Astrocyte (in vitro differentiated cells and primary cell): ENCODE results near the gene LIF. TPM values are rescaled to one million over a fixed set of nuclear protein-coding genes. Genes with fewer than 3 reads are reported as not detected.

Source experiments
- DNase-seq: peaks from one replicate; pipeline ENCODE4 v3.0.0-alpha.2; 2010; ENCODE audit warnings: low read depth
- FAIRE-seq: peaks from 2 replicates; lab custom pipeline; 2011; peaks lifted over from hg19 to GRCh38; lab: Jason Lieb, UNC
- H2AFZ ChIP-seq: 2 replicates; pipeline ENCODE4 v1.6.0; 2012; ENCODE audit warnings: low read depth, low read length, inconsistent platforms
- H3K27ac ChIP-seq: 2 replicates; pipeline ENCODE4 v1.5.1; 2011; ENCODE audit warnings: low read depth, low read length, inconsistent platforms
- H3K27me3 ChIP-seq: 2 replicates; pipeline ENCODE4 v1.6.0; 2011; ENCODE audit warnings: low read length, inconsistent platforms; ENCODE audit not compliant: insufficient read depth
- H3K36me3 ChIP-seq: 2 replicates; pipeline ENCODE4 v1.5.1; 2011; ENCODE audit warnings: low read length, inconsistent platforms; ENCODE audit not compliant: insufficient read depth
- H3K4me1 ChIP-seq: 2 replicates; pipeline ENCODE4 v1.5.1; 2011; ENCODE audit warnings: low read length, inconsistent platforms; ENCODE audit not compliant: insufficient read depth
- H3K4me2 ChIP-seq: 2 replicates; pipeline ENCODE4 v1.6.0; 2012; ENCODE audit warnings: low read length, inconsistent platforms
- H3K4me3 ChIP-seq: 2 replicates; pipeline ENCODE4 v1.5.1; 2011; ENCODE audit warnings: low read depth, mild to moderate bottlenecking, low read length, inconsistent platforms; ENCODE audit not compliant: insufficient read depth
- H3K79me2 ChIP-seq: 2 replicates; pipeline ENCODE4 v1.6.0; 2012; ENCODE audit warnings: mild to moderate bottlenecking, low read length, inconsistent platforms; ENCODE audit not compliant: insufficient read depth
- H3K9ac ChIP-seq: 2 replicates; pipeline ENCODE4 v1.6.0; 2012; ENCODE audit warnings: mild to moderate bottlenecking, low read length, inconsistent platforms
- H3K9me3 ChIP-seq: 2 replicates; pipeline ENCODE4 v1.5.1; 2012; ENCODE audit warnings: low read depth, mild to moderate bottlenecking, low read length, inconsistent platforms; ENCODE audit not compliant: insufficient read depth
- H4K20me1 ChIP-seq: 2 replicates; pipeline ENCODE4 v1.6.0; 2012; ENCODE audit warnings: low read length, inconsistent platforms; ENCODE audit not compliant: insufficient read depth
- H3K27ac Mint-ChIP-seq: one replicate; pipeline ENCODE4 v1.8.0; 2021; ENCODE audit warnings: mild to moderate bottlenecking, mixed read lengths; ENCODE audit not compliant: unreplicated experiment
- H3K27me3 Mint-ChIP-seq: one replicate; pipeline ENCODE4 v1.8.0; 2021; ENCODE audit warnings: low read depth, mixed read lengths; ENCODE audit not compliant: unreplicated experiment
- H3K36me3 Mint-ChIP-seq: one replicate; pipeline ENCODE4 v1.8.0; 2021; ENCODE audit warnings: low read depth, mixed read lengths; ENCODE audit not compliant: unreplicated experiment
- H3K4me1 Mint-ChIP-seq: one replicate; pipeline ENCODE4 v1.8.0; 2021; ENCODE audit warnings: low read depth, mixed read lengths; ENCODE audit not compliant: unreplicated experiment
- H3K4me3 Mint-ChIP-seq: one replicate; pipeline ENCODE4 v1.8.0; 2021; ENCODE audit warnings: mild to moderate bottlenecking, moderate library complexity, mixed read lengths; ENCODE audit not compliant: unreplicated experiment
- H3K9me3 Mint-ChIP-seq: one replicate; pipeline ENCODE4 v1.8.0; 2021; ENCODE audit warnings: mild to moderate bottlenecking, mixed read lengths; ENCODE audit not compliant: unreplicated experiment
- CTCF ChIP-seq: IDR thresholded peaks from 2 replicates; pipeline ENCODE4 v1.5.1; 2011; ENCODE audit warnings: low read depth, mild to moderate bottlenecking, inconsistent platforms, low read length, moderate library complexity; ENCODE audit not compliant: insufficient read depth
- EZH2 ChIP-seq: IDR thresholded peaks from 2 replicates; pipeline ENCODE4 v1.6.1; 2012; ENCODE audit warnings: mild to moderate bottlenecking, low read length, inconsistent platforms; ENCODE audit not compliant: insufficient read depth
- total RNA-seq: library from RNA; stranded (reverse); gene quantifications from 2 replicates; pipeline ENCODE4 v1.2.1, GENCODE V29; 2021

The LIF gene
- total RNA-seq, 1 donor from 2014 or later: 63.3 TPM

DNA sequence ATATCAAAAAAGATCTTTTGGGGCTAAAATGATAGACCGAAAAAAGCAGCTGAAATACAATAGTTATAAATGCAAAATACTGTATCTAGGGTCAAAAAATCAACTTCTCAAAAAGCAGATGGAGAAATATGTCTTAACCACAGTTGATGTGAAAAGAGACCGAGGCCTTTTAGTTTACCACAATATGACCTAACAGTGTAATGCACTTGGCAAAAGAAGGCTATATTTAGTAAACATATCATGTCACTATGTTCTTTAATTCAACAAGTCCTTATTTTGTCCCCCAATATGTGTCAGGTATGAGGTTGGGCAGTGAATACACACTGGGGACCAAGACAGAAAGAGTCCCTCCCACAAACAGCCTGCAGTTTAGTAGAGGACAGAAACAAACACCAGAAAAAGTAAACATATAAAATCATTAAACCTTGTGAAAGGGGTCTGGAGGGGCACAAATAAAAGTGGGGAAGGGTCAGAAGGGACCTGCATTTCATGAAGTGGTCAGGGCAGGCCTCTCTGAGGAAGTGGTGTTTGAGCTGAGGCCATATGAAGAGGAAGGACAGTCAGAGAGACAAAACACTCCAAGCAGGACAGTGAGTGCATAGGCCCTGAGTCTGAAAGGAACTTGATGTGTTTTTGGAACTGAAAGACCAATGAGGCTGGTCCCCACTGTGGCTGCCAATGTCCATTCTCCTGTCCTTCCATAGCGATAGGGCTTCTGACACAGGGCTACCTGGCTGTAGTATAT is 53.4 kb downstream of the LIF start:
- H3K9me3 ChIP-seq: no peaks in the 10 kb centered on the region
- no peaks in the 10 kb centered on the region for H3K9me3 Mint-ChIP-seq
- peaks cover 43% of the 10 kb centered on the region for H3K4me1 ChIP-seq
- no peak overlapping the region for H3K27ac ChIP-seq
- no peak overlapping the region for H3K4me2 ChIP-seq
- H3K9ac ChIP-seq: no peak overlapping the region
- H2AFZ ChIP-seq: no peak overlapping the region
- H4K20me1 ChIP-seq: no peaks in the 10 kb centered on the region
- TF ChIP-seq CTCF (no peak), EZH2 (no peak)
- no peaks in the 10 kb centered on the region for H3K27me3 ChIP-seq
- no peak for FAIRE-seq
- no peaks in the 10 kb centered on the region for H3K36me3 ChIP-seq
- H3K27ac Mint-ChIP-seq: peak overlapping the region; percentile 72
- H3K4me1 Mint-ChIP-seq: peaks cover 68% of the 10 kb centered on the region
- H3K36me3 Mint-ChIP-seq: no peaks in the 10 kb centered on the region
- H3K79me2 ChIP-seq: no peaks in the 10 kb centered on the region
- H3K4me3 ChIP-seq: no peak overlapping the region
- no peak overlapping the region for H3K4me3 Mint-ChIP-seq
- no peaks in the 10 kb centered on the region for H3K27me3 Mint-ChIP-seq
- DNase-seq: no peak

DNA sequence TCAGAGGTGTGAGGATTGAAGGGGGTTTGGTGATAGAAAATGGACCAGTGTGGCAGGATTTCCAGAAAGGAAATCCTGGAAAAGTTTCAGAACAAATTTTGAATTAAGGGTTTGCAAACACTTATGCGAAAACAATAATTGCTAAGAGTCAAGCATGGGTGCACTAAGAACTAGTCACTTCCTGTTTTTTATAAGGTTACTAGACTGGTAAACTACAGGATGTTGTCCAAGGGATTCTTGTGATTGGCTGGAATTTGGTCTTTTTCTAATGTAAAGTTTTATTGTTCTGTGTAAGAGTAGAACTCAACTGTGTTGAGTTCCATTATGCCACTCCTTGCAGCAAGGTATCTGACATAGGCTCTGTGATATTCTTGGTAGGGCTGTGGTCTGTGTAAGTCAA is 54.1 kb downstream of the LIF start:
- Histone ChIP-seq H3K4me1 (peaks cover 41% of the 10 kb centered on the region), H4K20me1 (no peaks in the 10 kb centered on the region), H3K27ac (no peak overlapping the region), H3K36me3 (no peaks in the 10 kb centered on the region), H3K9ac (no peak overlapping the region), H3K27me3 (no peaks in the 10 kb centered on the region), H3K4me2 (no peak overlapping the region), H3K79me2 (no peaks in the 10 kb centered on the region), H2AFZ (no peak overlapping the region), H3K9me3 (no peaks in the 10 kb centered on the region), H3K4me3 (no peak overlapping the region)
- DNase-seq (no peak), FAIRE-seq (no peak)
- Mint-ChIP-seq H3K4me1 (peaks cover 71% of the 10 kb centered on the region), H3K27me3 (no peaks in the 10 kb centered on the region), H3K9me3 (no peaks in the 10 kb centered on the region), H3K36me3 (no peaks in the 10 kb centered on the region), H3K27ac (peak overlapping the region; percentile 1), H3K4me3 (no peak overlapping the region)
- TF ChIP-seq EZH2: no peak
- no peak for TF ChIP-seq CTCF

DNA sequence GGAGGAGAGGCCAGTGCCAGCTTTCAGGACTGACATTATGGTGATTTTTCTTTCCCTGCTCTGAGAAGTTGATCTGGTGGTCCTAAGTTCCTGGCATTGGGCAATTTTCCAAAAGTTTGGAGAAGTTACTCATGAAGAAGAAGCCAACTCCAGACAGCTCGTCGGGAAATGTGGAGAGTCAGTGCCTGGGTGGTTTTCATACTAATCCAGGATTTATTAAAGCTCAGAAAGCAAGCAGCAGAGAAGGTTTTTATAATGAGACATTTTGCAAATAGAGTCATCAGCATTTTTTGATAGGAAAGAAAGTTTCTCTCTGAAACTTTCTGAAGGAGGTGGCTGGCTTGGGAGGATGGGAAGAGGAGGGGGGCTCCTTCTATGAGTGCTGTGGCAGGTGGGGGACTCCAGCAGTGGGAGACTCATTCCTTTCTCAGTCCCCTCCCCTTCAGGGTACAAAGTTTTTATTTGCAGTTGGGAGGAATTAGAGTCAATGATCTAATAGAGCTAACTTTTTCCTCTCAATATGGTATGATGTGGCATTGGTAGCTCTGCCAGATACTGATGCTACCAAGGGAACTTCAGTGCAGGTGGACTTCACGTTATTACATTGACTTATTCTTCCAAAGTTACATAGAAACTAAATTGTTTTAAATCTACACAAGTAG is 55.4 kb downstream of the LIF start:
- no peak for TF ChIP-seq EZH2
- no peak for TF ChIP-seq CTCF
- Mint-ChIP-seq H3K9me3 (no peaks in the 10 kb centered on the region), H3K4me3 (peak overlapping the region; percentile 22), H3K4me1 (peaks cover 63% of the 10 kb centered on the region), H3K27ac (peak overlapping the region; percentile 20), H3K36me3 (no peaks in the 10 kb centered on the region), H3K27me3 (no peaks in the 10 kb centered on the region)
- no peak overlapping the region for H2AFZ ChIP-seq
- no peak overlapping the region for H3K4me3 ChIP-seq
- no peaks in the 10 kb centered on the region for H3K79me2 ChIP-seq
- peaks cover 29% of the 10 kb centered on the region for H3K4me1 ChIP-seq
- H3K4me2 ChIP-seq: peak overlapping the region; percentile 5
- no peaks in the 10 kb centered on the region for H3K27me3 ChIP-seq
- H3K9me3 ChIP-seq: no peaks in the 10 kb centered on the region
- FAIRE-seq: no peak
- peak overlapping the region; percentile 5 for H3K9ac ChIP-seq
- H3K36me3 ChIP-seq: no peaks in the 10 kb centered on the region
- H4K20me1 ChIP-seq: no peaks in the 10 kb centered on the region
- no peak overlapping the region for H3K27ac ChIP-seq
- peak; percentile 56 for DNase-seq
